Fibroblast of pulmonary artery (primary cell): ENCODE measurements around the gene COG2.

ENCODE experiments used
- DNase-seq: peaks from one replicate; pipeline ENCODE4 v3.0.0-alpha.2; 2010; ENCODE audit warnings: low read depth
- H3K4me3 ChIP-seq: replicated peaks from 2 replicates; pipeline ENCODE4 v1.5.1; 2011; ENCODE audit warnings: low read depth, mild to moderate bottlenecking, control low read depth, low read length, moderate library complexity
- CTCF ChIP-seq: IDR thresholded peaks from 2 replicates; pipeline ENCODE4 v1.5.1; 2011; ENCODE audit warnings: mild to moderate bottlenecking, control low read depth, low read length, inconsistent platforms; ENCODE audit errors: missing control alignments

The COG2 gene

GRCh38 chr1:230708631-230709580 is 66.6 kb downstream of the COG2 start:
- no peak overlapping the region for H3K4me3 ChIP-seq
- DNase-seq, result no peak
- TF ChIP-seq CTCF, result no peak

- DNase-seq, result no peak
- no peak for TF ChIP-seq CTCF
- no peak overlapping the region for H3K4me3 ChIP-seq
These were observed 67.6 kb downstream of the COG2 start for GRCh38 chr1:230709619-230710542.

GRCh38 chr1:230710543-230710904 is 68.2 kb downstream of the COG2 start:
- DNase-seq, result no peak
- no peak overlapping the region for H3K4me3 ChIP-seq
- no peak for TF ChIP-seq CTCF

GRCh38 chr1:230711245-230711644 is 69.0 kb downstream of the COG2 start:
- no peak for DNase-seq
- TF ChIP-seq CTCF, result no peak
- H3K4me3 ChIP-seq, result no peak overlapping the region

GRCh38 chr1:230712470-230712942 is 70.2 kb downstream of the COG2 start:
- DNase-seq, result no peak
- H3K4me3 ChIP-seq, result no peak overlapping the region
- TF ChIP-seq CTCF, result no peak

GRCh38 chr1:230713138-230713537 is 70.9 kb downstream of the COG2 start:
- no peak for TF ChIP-seq CTCF
- H3K4me3 ChIP-seq, result no peak overlapping the region
- no peak for DNase-seq
